K562 (cell line): ENCODE data around the gene PPHLN1. TPM values are rescaled to one million over a fixed set of nuclear protein-coding genes. Genes with fewer than 3 reads are reported as not detected.

Source experiments
- ATAC-seq: fragments of 200-7000 bp; cut with Tn5 transposase; 3 replicates; pipeline ENCODE4 v1.9.1; 2020; ENCODE audit warnings: moderate library complexity
- BruUV-seq: library from RNA; stranded (reverse); fragments of 400-500 nt; replicated peaks from 2 replicates; lab custom pipeline; 2021; lab: Mats Ljungman, UMichigan
- CTCF ChIA-PET: fragments of 300-600 bp; formaldehyde crosslinking; extraction: SDS; loops from one replicate; lab custom pipeline; 2021; ENCODE audit warnings: low intra/inter-chr PET ratio; lab: Yijun Ruan, JAX
- POLR2A ChIA-PET: fragments of 300-600, 350-650 bp; sonication (Branson Sonifier 250); formaldehyde crosslinking; extraction: SDS; loops from one replicate; lab custom pipeline; 2021; ENCODE audit warnings: antibody characterized with exemption, inconsistent platforms; lab: Yijun Ruan, JAX
- DNase-seq, 4 experiments: peaks; one replicate each; pipeline versions ENCODE4 v3.0.0 to v3.0.0-alpha.2; 2011 to 2018; ENCODE audit warnings: low spot score in 3 of 4, mixed read lengths in 3 of 4; ENCODE audit errors: extremely low read depth in 1 of 4
- FAIRE-seq: peaks from 2 replicates; lab custom pipeline; 2011; peaks lifted over from hg19 to GRCh38; lab: Jason Lieb, UNC
- H2AFZ ChIP-seq: 2 replicates; pipeline ENCODE4 v1.6.0; 2011; ENCODE audit warnings: low read depth, low read length, control low read depth, inconsistent platforms
- H3K27ac ChIP-seq: fragments of 200-600 bp; 3 replicates; pipeline ENCODE4 v1.8.0; 2011; ENCODE audit warnings: low read depth, mild to moderate bottlenecking, control low read depth, inconsistent platforms, low read length, moderate library complexity, mixed read lengths; ENCODE audit errors: extremely low read depth
- H3K27me3 ChIP-seq, 2 experiments: fragments of 300-600 bp in 1 of 2; 2 replicates in 1 of 2; 3 replicates in 1 of 2; pipeline versions ENCODE4 v1.6.0 to v1.8.0; 2011; ENCODE audit warnings: inconsistent platforms in 2 of 2, low read length in 2 of 2, mild to moderate bottlenecking in 1 of 2, mixed read lengths in 1 of 2, moderate library complexity in 1 of 2; ENCODE audit not compliant: control insufficient read depth in 2 of 2, insufficient read depth in 2 of 2
- H3K36me3 ChIP-seq: fragments of 300-600 bp; 3 replicates; pipeline ENCODE4 v1.8.0; 2011; ENCODE audit warnings: mild to moderate bottlenecking, low read length, inconsistent platforms; ENCODE audit not compliant: control insufficient read depth, insufficient read depth
- H3K4me1 ChIP-seq, 2 experiments: fragments of 200-600 bp in 1 of 2; replicated peaks in 1 of 2; 2 replicates in 1 of 2; 3 replicates in 1 of 2; pipeline versions ENCODE4 v1.5.1 to v1.8.0; 2011; ENCODE audit warnings: inconsistent platforms in 2 of 2, low read length in 2 of 2, mild to moderate bottlenecking in 1 of 2, mixed read lengths in 1 of 2, moderate library complexity in 1 of 2; ENCODE audit not compliant: control insufficient read depth in 2 of 2, insufficient read depth in 2 of 2
- H3K4me2 ChIP-seq: 2 replicates; pipeline ENCODE4 v1.6.1; 2011; ENCODE audit warnings: low read length, control low read depth, inconsistent platforms, mixed read lengths; ENCODE audit not compliant: insufficient read depth
- H3K4me3 ChIP-seq: fragments of 200-600 bp; sonication (generic), shearing (Covaris generic); 2 replicates; pipeline ENCODE4 v1.5.1; 2016; ENCODE audit warnings: control low read depth, inconsistent platforms
- H3K79me2 ChIP-seq: fragments of 200-600 bp; 3 replicates; pipeline ENCODE4 v1.8.0; 2011; ENCODE audit warnings: low read length, inconsistent platforms; ENCODE audit not compliant: control insufficient read depth, insufficient read depth
- H3K9ac ChIP-seq, 2 experiments: 2 replicates each; pipeline versions ENCODE4 v1.6.0 to v1.6.1; 2011; ENCODE audit warnings: low read depth in 2 of 2, low read length in 2 of 2, control low read depth in 1 of 2, inconsistent platforms in 1 of 2, mild to moderate bottlenecking in 1 of 2, mixed read lengths in 1 of 2; ENCODE audit not compliant: insufficient read depth in 1 of 2
- H3K9me1 ChIP-seq: one replicate; pipeline ENCODE4 v1.6.0; 2011; ENCODE audit warnings: inconsistent platforms, mild to moderate bottlenecking, low read length, moderate library complexity; ENCODE audit not compliant: control insufficient read depth, insufficient read depth
- H3K9me3 ChIP-seq: replicated peaks from 2 replicates; pipeline ENCODE4 v1.5.1; 2011; ENCODE audit warnings: low read depth, low read length, inconsistent platforms; ENCODE audit not compliant: control insufficient read depth, insufficient read depth
- H4K20me1 ChIP-seq: replicated peaks from 2 replicates; pipeline ENCODE4 v1.6.1; 2011; ENCODE audit warnings: low read length, inconsistent platforms, mixed read lengths; ENCODE audit not compliant: control insufficient read depth, insufficient read depth
- CBFA2T2 ChIP-seq: fragments of 450-650 bp; conservative IDR thresholded peaks from 2 replicates; pipeline ENCODE4 v1.6.1; 2017; ENCODE audit warnings: mild to moderate bottlenecking
- CCNT2 ChIP-seq: IDR thresholded peaks from 2 replicates; pipeline ENCODE4 v1.6.1; 2011; ENCODE audit warnings: borderline replicate concordance, low read depth, mild to moderate bottlenecking, moderate library complexity, mixed read lengths, low read length; ENCODE audit not compliant: insufficient read length; ENCODE audit errors: extremely low read depth
- ELF1 ChIP-seq: fragments of 200-800 bp; sonication (Bioruptor generic); IDR thresholded peaks from 2 replicates; pipeline ENCODE4 v1.6.1; 2016; ENCODE audit warnings: missing genetic modification characterization, missing compliant biosample characterization
- IRF2 ChIP-seq: sonication (generic); formaldehyde crosslinking; IDR thresholded peaks from 2 replicates; pipeline ENCODE4 v1.8.1; 2022; ENCODE audit warnings: mild to moderate bottlenecking, missing genetic modification reagents
- MBD2 ChIP-seq: sonication (generic); IDR thresholded peaks from 2 replicates; pipeline ENCODE4 v1.6.1; 2016; ENCODE audit warnings: low read depth, borderline replicate concordance
- NR3C1 ChIP-seq: sonication (generic); formaldehyde crosslinking; IDR thresholded peaks from 2 replicates; pipeline ENCODE4 v1.8.1; 2022; ENCODE audit warnings: missing genetic modification reagents
- NR4A1 ChIP-seq, 2 experiments: fragments of 250-450 bp in 1 of 2; fragments of 450-650 bp in 1 of 2; sonication (Bioruptor Pico) in 1 of 2; IDR thresholded peaks; 2 replicates each; pipeline versions ENCODE4 v1.4.0 to v1.6.1; 2016 to 2020; ENCODE audit warnings: mild to moderate bottlenecking in 2 of 2, missing compliant biosample characterization in 1 of 2, missing genetic modification characterization in 1 of 2, moderate library complexity in 1 of 2
- POLR2AphosphoS5 ChIP-seq: IDR thresholded peaks from 2 replicates; pipeline ENCODE4 v1.6.1; 2011; ENCODE audit warnings: mild to moderate bottlenecking, low read depth, low read length, moderate library complexity; ENCODE audit not compliant: control insufficient read depth, insufficient read depth
- RAD51 ChIP-seq: fragments of 450-650 bp; IDR thresholded peaks from 2 replicates; pipeline ENCODE4 v1.7.1; 2016; ENCODE audit warnings: low read depth, mild to moderate bottlenecking, borderline replicate concordance
- U2AF2 ChIP-seq: fragments of 200-400 bp; formaldehyde crosslinking; optimal IDR thresholded peaks from 2 replicates; pipeline ENCODE3; 2017; ENCODE audit warnings: low read depth, mild to moderate bottlenecking, low read length
- ZNF586 ChIP-seq: fragments of 450-650 bp; formaldehyde crosslinking; conservative IDR thresholded peaks from 2 replicates; pipeline ENCODE4 v1.4.0; 2020; ENCODE audit warnings: mild to moderate bottlenecking, moderate library complexity
- WGBS: fragments of 100-300 bp; shearing (Covaris generic); methylation state at CpG from one replicate; pipeline ENCODE4 v1.1.6; 2016; ENCODE audit warnings: low coverage, mixed read lengths; ENCODE audit not compliant: insufficient coverage; ENCODE audit errors: missing lambda C conversion rate; 5-methylcytosine and 5-hydroxymethylcytosine counted together
- in situ Hi-C: fragments of 300-500 bp; cut with MboI; formaldehyde crosslinking; loops from 4 replicates; pipeline ENCODE4 v1.15.0; 2018; ENCODE audit warnings: inconsistent platforms, mixed read lengths
- intact Hi-C: fragments of 100-400 bp; cut with micrococcal nuclease; formaldehyde crosslinking; loops from 2 replicates; pipeline ENCODE4 v1.14.2; 2022
- polyA plus RNA-seq, 8 experiments: library from polyadenylated mRNA; depleted of rRNA in 4 of 8; stranded (reverse) in 5 of 8; unstranded in 3 of 8; fragments of >200 nt; fragmentation: Nextera tagmentation in 2 of 8; fragmentation: Illumina TruSeq in 1 of 8; extraction: Ambion mirVana in 2 of 8; extraction: Trizol in 1 of 8; gene quantifications; 2 replicates each; pipeline versions ENCODE4 v1.2.1 to v1.2.3, GENCODE V29; 2011 to 2014; ENCODE audit warnings: inconsistent platforms in 1 of 8, missing spikeins in 1 of 8
- total RNA-seq, 7 experiments: library from RNA; depleted of rRNA in 6 of 7; stranded (reverse); fragments of >200 nt in 6 of 7; fragmentation: Illumina TruSeq in 2 of 7; extraction: Trizol in 2 of 7; gene quantifications; 2 replicates each; pipeline versions ENCODE4 v1.2.1 to v1.2.3, GENCODE V29; 2011 to 2021; ENCODE audit warnings: low replicate concordance in 1 of 7
- TF ChIP-seq, protein P1 (sequence below), 2 experiments: fragments of 450-650 bp; IDR thresholded peaks; 2 replicates each; pipeline ENCODE4 v1.6.1; 2018; ENCODE audit warnings: mild to moderate bottlenecking in 2 of 2, low read depth in 1 of 2; ENCODE audit not compliant: partially characterized antibody in 2 of 2
- TF ChIP-seq, protein P2 (sequence below): fragments of 450-650 bp; IDR thresholded peaks from 2 replicates; pipeline ENCODE4 v1.6.1; 2018; ENCODE audit not compliant: partially characterized antibody

Gene PPHLN1
- total and polyA plus RNA-seq, 9 of the 15 experiments (the other 6 are each of a cell fraction or from before 2014, with no cell fraction given), result 66.3 to 112 (median 93.6) TPM

DNA sequence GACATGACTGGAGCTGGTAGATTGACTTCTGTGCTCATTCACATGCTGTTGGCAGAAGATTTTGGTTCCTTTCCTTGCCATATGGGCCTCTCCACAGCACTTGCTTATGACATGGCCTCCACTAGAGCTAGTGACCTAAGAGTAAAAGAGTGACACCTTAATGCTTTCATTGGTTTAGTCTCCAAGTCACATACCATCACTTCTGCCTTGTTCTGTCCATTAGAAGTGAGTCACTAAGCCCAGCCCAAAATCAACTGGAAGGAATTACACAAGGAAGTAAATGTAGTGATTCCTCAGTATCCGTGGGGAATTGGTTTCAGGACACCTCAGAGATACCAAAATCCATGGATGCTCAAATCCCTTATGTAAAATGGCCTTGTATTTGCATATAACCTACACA lies 81.3 kb downstream of the PPHLN1 start (continued):
- no peak for TF ChIP-seq POLR2AphosphoS5
- TF ChIP-seq, protein P1, sequence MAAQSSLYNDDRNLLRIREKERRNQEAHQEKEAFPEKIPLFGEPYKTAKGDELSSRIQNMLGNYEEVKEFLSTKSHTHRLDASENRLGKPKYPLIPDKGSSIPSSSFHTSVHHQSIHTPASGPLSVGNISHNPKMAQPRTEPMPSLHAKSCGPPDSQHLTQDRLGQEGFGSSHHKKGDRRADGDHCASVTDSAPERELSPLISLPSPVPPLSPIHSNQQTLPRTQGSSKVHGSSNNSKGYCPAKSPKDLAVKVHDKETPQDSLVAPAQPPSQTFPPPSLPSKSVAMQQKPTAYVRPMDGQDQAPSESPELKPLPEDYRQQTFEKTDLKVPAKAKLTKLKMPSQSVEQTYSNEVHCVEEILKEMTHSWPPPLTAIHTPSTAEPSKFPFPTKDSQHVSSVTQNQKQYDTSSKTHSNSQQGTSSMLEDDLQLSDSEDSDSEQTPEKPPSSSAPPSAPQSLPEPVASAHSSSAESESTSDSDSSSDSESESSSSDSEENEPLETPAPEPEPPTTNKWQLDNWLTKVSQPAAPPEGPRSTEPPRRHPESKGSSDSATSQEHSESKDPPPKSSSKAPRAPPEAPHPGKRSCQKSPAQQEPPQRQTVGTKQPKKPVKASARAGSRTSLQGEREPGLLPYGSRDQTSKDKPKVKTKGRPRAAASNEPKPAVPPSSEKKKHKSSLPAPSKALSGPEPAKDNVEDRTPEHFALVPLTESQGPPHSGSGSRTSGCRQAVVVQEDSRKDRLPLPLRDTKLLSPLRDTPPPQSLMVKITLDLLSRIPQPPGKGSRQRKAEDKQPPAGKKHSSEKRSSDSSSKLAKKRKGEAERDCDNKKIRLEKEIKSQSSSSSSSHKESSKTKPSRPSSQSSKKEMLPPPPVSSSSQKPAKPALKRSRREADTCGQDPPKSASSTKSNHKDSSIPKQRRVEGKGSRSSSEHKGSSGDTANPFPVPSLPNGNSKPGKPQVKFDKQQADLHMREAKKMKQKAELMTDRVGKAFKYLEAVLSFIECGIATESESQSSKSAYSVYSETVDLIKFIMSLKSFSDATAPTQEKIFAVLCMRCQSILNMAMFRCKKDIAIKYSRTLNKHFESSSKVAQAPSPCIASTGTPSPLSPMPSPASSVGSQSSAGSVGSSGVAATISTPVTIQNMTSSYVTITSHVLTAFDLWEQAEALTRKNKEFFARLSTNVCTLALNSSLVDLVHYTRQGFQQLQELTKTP (IDR thresholded peaks at IDR 0.05; ENCODE audit: low read depth in 1 of 2, partially characterized antibody in 2 of 2), result no peak
- TF ChIP-seq, all 486 proteins: peak for 0

DNA sequence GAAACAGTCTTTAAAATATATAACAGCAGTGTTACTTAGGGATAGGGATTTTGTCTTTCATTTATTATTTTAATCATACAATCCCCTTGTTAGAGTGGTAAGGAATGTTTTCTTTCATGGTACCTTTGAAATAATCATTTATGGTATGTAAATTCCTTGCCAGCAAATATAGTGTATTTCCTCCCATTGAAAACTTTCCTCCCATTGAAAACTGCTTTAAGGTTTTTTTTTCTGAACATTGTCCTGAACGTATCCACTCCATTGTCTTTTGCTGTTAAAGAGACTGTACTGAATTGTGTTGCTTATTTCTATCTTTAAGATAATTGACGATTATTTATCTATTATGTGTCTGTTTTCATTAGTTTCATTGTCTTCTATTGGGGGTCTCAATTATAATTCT lies 83.5 kb downstream of the PPHLN1 start:
- no peak overlapping the region for H3K4me3 ChIP-seq
- intact Hi-C loops, result no loop called here
- no peaks in the 10 kb centered on the region for H3K9me1 ChIP-seq
- 70% methylated on average over 2 of the region's 2 CpGs for WGBS
- ATAC-seq, result no peak
- H3K9ac ChIP-seq, result no peak overlapping the region
- no peak overlapping the region for H3K27ac ChIP-seq
- H3K4me2 ChIP-seq, result no peak overlapping the region
- no peaks in the 10 kb centered on the region for H3K9me3 ChIP-seq
- ChIA-PET CTCF (no interaction called here), POLR2A (no interaction called here)
- DNase-seq, result no peak
- H3K79me2 ChIP-seq, result no peaks in the 10 kb centered on the region
- H3K4me1 ChIP-seq, result peaks cover 0 to 3% of the 10 kb centered on the region in 2 experiments; a peak in 1 of 5 replicates
- FAIRE-seq, result no peak
- no peak overlapping the region for H2AFZ ChIP-seq
- H4K20me1 ChIP-seq, result no peaks in the 10 kb centered on the region
- peaks cover 14% of the 10 kb centered on the region; the same call in 2 of the 3 replicates for H3K36me3 ChIP-seq
- BruUV-seq, result no TSS peak
- in situ Hi-C loops, result no loop called here
- no peaks in the 10 kb centered on the region for H3K27me3 ChIP-seq
- no peak for TF ChIP-seq U2AF2
- TF ChIP-seq ELF1 (tag), result no peak
- no peak for TF ChIP-seq NR4A1 (CRISPR knock-in tag; IDR thresholded peaks at IDR 0.05)
- no peak for TF ChIP-seq NR4A1 (tag; IDR thresholded peaks at IDR 0.05)
- TF ChIP-seq CBFA2T2, result no peak
- no peak for TF ChIP-seq RAD51
- TF ChIP-seq, protein P2, sequence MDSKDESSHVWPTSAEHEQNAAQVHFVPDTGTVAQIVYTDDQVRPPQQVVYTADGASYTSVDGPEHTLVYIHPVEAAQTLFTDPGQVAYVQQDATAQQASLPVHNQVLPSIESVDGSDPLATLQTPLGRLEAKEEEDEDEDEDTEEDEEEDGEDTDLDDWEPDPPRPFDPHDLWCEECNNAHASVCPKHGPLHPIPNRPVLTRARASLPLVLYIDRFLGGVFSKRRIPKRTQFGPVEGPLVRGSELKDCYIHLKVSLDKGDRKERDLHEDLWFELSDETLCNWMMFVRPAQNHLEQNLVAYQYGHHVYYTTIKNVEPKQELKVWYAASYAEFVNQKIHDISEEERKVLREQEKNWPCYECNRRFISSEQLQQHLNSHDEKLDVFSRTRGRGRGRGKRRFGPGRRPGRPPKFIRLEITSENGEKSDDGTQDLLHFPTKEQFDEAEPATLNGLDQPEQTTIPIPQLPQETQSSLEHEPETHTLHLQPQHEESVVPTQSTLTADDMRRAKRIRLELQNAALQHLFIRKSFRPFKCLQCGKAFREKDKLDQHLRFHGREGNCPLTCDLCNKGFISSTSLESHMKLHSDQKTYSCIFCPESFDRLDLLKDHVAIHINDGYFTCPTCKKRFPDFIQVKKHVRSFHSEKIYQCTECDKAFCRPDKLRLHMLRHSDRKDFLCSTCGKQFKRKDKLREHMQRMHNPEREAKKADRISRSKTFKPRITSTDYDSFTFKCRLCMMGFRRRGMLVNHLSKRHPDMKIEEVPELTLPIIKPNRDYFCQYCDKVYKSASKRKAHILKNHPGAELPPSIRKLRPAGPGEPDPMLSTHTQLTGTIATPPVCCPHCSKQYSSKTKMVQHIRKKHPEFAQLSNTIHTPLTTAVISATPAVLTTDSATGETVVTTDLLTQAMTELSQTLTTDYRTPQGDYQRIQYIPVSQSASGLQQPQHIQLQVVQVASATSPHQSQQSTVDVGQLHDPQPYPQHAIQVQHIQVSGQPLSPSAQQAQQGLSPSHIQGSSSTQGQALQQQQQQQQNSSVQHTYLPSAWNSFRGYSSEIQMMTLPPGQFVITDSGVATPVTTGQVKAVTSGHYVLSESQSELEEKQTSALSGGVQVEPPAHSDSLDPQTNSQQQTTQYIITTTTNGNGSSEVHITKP, result no peak
- no peak for TF ChIP-seq IRF2 (CRISPR knock-in tag)
- no peak for TF ChIP-seq ZNF586
- no peak for TF ChIP-seq NR3C1 (CRISPR knock-in tag)
- TF ChIP-seq CCNT2, result no peak
- no peak for TF ChIP-seq MBD2
